Thoracic aorta (tissue), 2 donors: ENCODE results near the gene COL15A1. TPM values are rescaled to one million over a fixed set of nuclear protein-coding genes. Genes with fewer than 3 reads are reported as not detected.

Experiments used
- ATAC-seq: fragments of 150-250 bp; one replicate; pipeline ENCODE4 v1.8.0; 2017; ENCODE audit warnings: low read depth; ENCODE audit not compliant: insufficient number of reproducible peaks, low FRiP score
- DNase-seq: peaks from one replicate; pipeline ENCODE4 v3.0.0-alpha.2; 2020; ENCODE audit warnings: low spot score
- H3K27ac ChIP-seq, 2 donors: fragments of 200-600 bp; sonication (generic); 1 replicate in 1 of 2; 2 replicates in 1 of 2; pipeline ENCODE4 v1.5.1; 2016; ENCODE audit warnings: mild to moderate bottlenecking in 2 of 2, moderate library complexity in 2 of 2
- H3K27me3 ChIP-seq: fragments of 200-600 bp; sonication (generic); replicated peaks from 2 replicates; pipeline ENCODE4 v1.6.0; 2016; ENCODE audit warnings: mild to moderate bottlenecking; ENCODE audit not compliant: insufficient read depth
- H3K36me3 ChIP-seq: fragments of 200-600 bp; sonication (generic); one replicate; pipeline ENCODE4 v1.5.1; 2016
- H3K4me1 ChIP-seq, 2 donors: fragments of 200-600 bp; sonication (generic); 1 replicate in 1 of 2; 2 replicates in 1 of 2; pipeline versions ENCODE4 v1.5.1 to v1.6.0; 2016; ENCODE audit warnings: low read depth in 2 of 2, mild to moderate bottlenecking in 1 of 2; ENCODE audit not compliant: control insufficient read depth in 1 of 2
- H3K4me3 ChIP-seq: fragments of 200-600 bp; sonication (generic); 2 replicates; pipeline ENCODE4 v1.5.1; 2016; ENCODE audit warnings: mild to moderate bottlenecking
- H3K9me3 ChIP-seq: fragments of 200-600 bp; sonication (generic); 2 replicates; pipeline ENCODE4 v1.5.1; 2016
- total RNA-seq, 2 donors: library from RNA; depleted of rRNA; stranded (reverse); fragments of >200 nt; gene quantifications; one replicate each; pipeline versions ENCODE4 v1.1.0 to v1.2.3, GENCODE V29; 2016
- TF ChIP-seq, protein P1 (sequence below): fragments of 200-600 bp; sonication (generic); IDR thresholded peaks from one replicate; pipeline ENCODE4 v1.5.1; 2019; ENCODE audit warnings: antibody characterized with exemption

The COL15A1 gene
- total RNA-seq, 2 donors from 2014 or later, result 23.3 to 70.4 TPM

DNA sequence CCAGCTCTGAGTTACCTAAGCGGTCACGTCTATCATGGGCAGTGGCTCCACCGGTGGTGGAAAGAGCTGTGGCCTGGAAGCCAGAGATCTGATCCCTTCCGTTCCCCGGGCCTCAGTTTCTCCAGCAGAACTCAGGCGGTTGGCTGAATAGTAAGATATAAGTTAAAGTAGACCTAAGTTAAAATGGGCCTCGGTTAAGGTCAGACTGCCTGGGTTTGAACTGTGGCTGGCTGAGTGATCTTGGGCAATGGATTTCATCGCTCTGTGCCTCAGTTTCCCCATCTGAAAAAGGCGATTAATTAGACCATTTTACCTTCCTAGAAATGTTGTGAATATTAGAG lies 997 bp downstream of the COL15A1 start:
- TF ChIP-seq, protein P1, sequence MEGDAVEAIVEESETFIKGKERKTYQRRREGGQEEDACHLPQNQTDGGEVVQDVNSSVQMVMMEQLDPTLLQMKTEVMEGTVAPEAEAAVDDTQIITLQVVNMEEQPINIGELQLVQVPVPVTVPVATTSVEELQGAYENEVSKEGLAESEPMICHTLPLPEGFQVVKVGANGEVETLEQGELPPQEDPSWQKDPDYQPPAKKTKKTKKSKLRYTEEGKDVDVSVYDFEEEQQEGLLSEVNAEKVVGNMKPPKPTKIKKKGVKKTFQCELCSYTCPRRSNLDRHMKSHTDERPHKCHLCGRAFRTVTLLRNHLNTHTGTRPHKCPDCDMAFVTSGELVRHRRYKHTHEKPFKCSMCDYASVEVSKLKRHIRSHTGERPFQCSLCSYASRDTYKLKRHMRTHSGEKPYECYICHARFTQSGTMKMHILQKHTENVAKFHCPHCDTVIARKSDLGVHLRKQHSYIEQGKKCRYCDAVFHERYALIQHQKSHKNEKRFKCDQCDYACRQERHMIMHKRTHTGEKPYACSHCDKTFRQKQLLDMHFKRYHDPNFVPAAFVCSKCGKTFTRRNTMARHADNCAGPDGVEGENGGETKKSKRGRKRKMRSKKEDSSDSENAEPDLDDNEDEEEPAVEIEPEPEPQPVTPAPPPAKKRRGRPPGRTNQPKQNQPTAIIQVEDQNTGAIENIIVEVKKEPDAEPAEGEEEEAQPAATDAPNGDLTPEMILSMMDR, result no peak
- peak overlapping the region; percentile 72 for H3K4me3 ChIP-seq
- peaks cover 0 to 23% of the 10 kb centered on the region in 2 donors for H3K4me1 ChIP-seq
- no peaks in the 10 kb centered on the region for H3K27me3 ChIP-seq
- no peaks in the 10 kb centered on the region for H3K9me3 ChIP-seq
- H3K27ac ChIP-seq, result peak overlapping the region in 1 of 2 donors; percentile 29
- ATAC-seq (no peak), DNase-seq (no peak)
- H3K36me3 ChIP-seq, result no peaks in the 10 kb centered on the region

DNA sequence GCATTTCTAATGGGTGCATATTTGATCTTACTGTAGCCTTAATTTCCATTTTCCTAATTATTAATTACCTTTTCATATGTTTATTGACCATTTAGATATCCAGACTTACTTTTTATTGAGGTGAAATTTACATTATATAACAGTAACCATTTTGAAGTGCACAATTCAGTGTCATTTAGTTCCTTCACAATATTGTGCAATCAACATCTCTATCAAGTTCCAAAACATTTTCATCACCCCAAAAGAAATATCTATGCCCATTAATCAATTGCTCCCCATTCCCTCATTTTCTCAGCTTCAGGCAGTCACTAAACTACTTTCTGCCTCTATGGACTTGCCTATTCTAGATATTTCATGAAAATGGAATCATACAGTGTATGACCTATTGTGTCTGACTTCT lies 5.9 kb downstream of the COL15A1 start:
- Histone ChIP-seq H3K9me3 (no peaks in the 10 kb centered on the region), H3K4me1 (peaks cover 0 to 19% of the 10 kb centered on the region in 2 donors), H3K27me3 (no peaks in the 10 kb centered on the region), H3K27ac (no peak overlapping the region), H3K36me3 (no peaks in the 10 kb centered on the region), H3K4me3 (no peak overlapping the region)
- TF ChIP-seq, protein P1, result no peak
- no peak for DNase-seq
- ATAC-seq, result no peak

- no peak overlapping the region for H3K27ac ChIP-seq
Measured at GRCh38 chr9:98950262-98950661, 6.6 kb downstream of the COL15A1 start.

GRCh38 chr9:98951967-98952366 lies 8.3 kb downstream of the COL15A1 start:
- no peak overlapping the region for H3K27ac ChIP-seq
- DNase-seq, result no peak
- TF ChIP-seq, protein P1, result no peak
- H3K9me3 ChIP-seq, result no peaks in the 10 kb centered on the region
- no peaks in the 10 kb centered on the region for H3K27me3 ChIP-seq
- no peaks in the 10 kb centered on the region for H3K36me3 ChIP-seq
- H3K4me1 ChIP-seq, result peaks cover 0 to 7% of the 10 kb centered on the region in 2 donors
- ATAC-seq, result no peak
- H3K4me3 ChIP-seq, result no peak overlapping the region

More at GRCh38 chr9:98950262-98950661, 6.6 kb downstream of the COL15A1 start:
- no peaks in the 10 kb centered on the region for H3K27me3 ChIP-seq
- no peak overlapping the region for H3K4me3 ChIP-seq
- DNase-seq (no peak), ATAC-seq (no peak)
- H3K36me3 ChIP-seq, result no peaks in the 10 kb centered on the region
- H3K9me3 ChIP-seq, result no peaks in the 10 kb centered on the region
- peaks cover 0 to 12% of the 10 kb centered on the region in 2 donors for H3K4me1 ChIP-seq
- TF ChIP-seq, protein P1, result no peak

DNA sequence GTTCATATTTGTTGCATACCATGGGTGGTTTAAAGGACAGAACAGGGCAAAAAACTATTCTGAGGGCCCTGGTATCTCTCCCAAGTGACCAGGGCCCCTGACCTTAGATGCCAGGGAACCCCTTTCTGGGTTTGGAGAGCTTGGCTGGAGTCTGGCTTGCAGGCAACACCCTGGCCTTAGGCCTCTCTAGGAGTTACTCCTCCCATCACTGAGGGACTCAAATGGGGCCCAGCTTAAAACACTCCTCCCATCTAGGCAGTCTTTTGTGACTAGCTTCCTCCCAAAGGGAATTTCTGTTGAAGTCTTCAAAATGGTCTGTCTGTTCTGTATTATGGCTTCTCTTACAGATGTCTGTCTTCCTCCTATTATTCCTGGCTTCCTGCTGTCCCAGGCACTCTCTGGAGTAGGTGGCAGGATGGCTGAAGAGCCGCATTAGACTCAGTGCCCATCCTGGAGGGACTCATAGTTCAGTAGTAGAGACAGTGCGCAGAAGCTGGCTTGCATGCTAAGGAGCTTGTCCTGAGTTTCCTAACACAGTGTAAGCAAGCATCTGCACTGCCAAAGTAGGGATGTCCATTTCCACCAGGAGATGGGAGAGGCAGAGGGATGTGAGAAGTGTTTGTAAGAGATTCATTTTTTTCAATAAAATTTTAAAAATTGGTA lies 10.0 kb downstream of the COL15A1 start:
- H3K9me3 ChIP-seq, result no peaks in the 10 kb centered on the region
- no peaks in the 10 kb centered on the region for H3K36me3 ChIP-seq
- DNase-seq (no peak), ATAC-seq (no peak)
- no peak overlapping the region for H3K27ac ChIP-seq
- H3K4me1 ChIP-seq, result peaks cover 3 to 20% of the 10 kb centered on the region in 2 donors
- TF ChIP-seq, protein P1, result no peak
- H3K27me3 ChIP-seq, result no peaks in the 10 kb centered on the region
- H3K4me3 ChIP-seq, result no peak overlapping the region
